T-cell (primary cell): ENCODE results near the gene GSAP. TPM values are rescaled to one million over a fixed set of nuclear protein-coding genes. Genes with fewer than 3 reads are reported as not detected.

ENCODE experiments used
- ATAC-seq, 4 experiments: fragments of 200-7000 bp in 3 of 4; fragments of 150-1000 bp in 1 of 4; cut with Tn5 transposase; replicated peaks in 1 of 4; 1 replicate in 3 of 4; 2 replicates in 1 of 4; pipeline ENCODE4 v1.10.0; 2021; ENCODE audit warnings: moderate library complexity in 3 of 4, mild to moderate bottlenecking in 2 of 4, moderate number of reproducible peaks in 1 of 4
- CTCF ChIA-PET, 2 donors: fragments of 300-600 bp; sonication (Branson Sonifier 250); formaldehyde crosslinking; loops; one replicate each; lab custom pipeline; 2022; ENCODE audit warnings: antibody characterized with exemption in 2 of 2; lab: Charles Lee
- POLR2A ChIA-PET, 2 donors: fragments of 300-600 bp; sonication (Branson Sonifier 250); formaldehyde crosslinking; loops; one replicate each; lab custom pipeline; 2022; ENCODE audit warnings: antibody characterized with exemption in 2 of 2; lab: Charles Lee
- DNase-seq, 35 experiments: peaks; one replicate each; pipeline versions ENCODE4 v3.0.0 to v3.0.0-alpha.2; 2013 to 2023
- H3K27ac ChIP-seq: one replicate; pipeline ENCODE4 v1.5.1; 2013; ENCODE audit warnings: low read length
- H3K27me3 ChIP-seq, 2 experiments: replicated peaks in 1 of 2; 1 replicate in 1 of 2; 2 replicates in 1 of 2; pipeline versions ENCODE4 v1.6.1 to v1.7.0; 2013; ENCODE audit warnings: low read length in 1 of 2, mixed read lengths in 1 of 2; ENCODE audit not compliant: control insufficient read depth in 2 of 2, insufficient read depth in 2 of 2; ENCODE audit errors: extremely low read depth in 1 of 2
- H3K36me3 ChIP-seq, 2 donors: 1 replicate in 1 of 2; 2 replicates in 1 of 2; pipeline versions ENCODE4 v1.6.1 to v1.7.0; 2013; ENCODE audit warnings: low read length in 1 of 2; ENCODE audit not compliant: control insufficient read depth in 2 of 2, insufficient read depth in 1 of 2; ENCODE audit errors: extremely low read depth in 1 of 2
- H3K4me1 ChIP-seq, 2 experiments: 1 replicate in 1 of 2; 2 replicates in 1 of 2; pipeline versions ENCODE4 v1.6.1 to v1.7.0; 2013; ENCODE audit warnings: low read length in 2 of 2, mixed read lengths in 1 of 2; ENCODE audit not compliant: insufficient read depth in 2 of 2, control insufficient read depth in 1 of 2; ENCODE audit errors: extremely low read depth in 1 of 2
- H3K4me3 ChIP-seq, 2 donors: 1 replicate in 1 of 2; 2 replicates in 1 of 2; pipeline versions ENCODE4 v1.5.1 to v1.7.0; 2013; ENCODE audit warnings: mild to moderate bottlenecking in 2 of 2, low read length in 1 of 2, moderate library complexity in 1 of 2; ENCODE audit not compliant: control insufficient read depth in 1 of 2; ENCODE audit errors: extremely low read depth in 1 of 2
- H3K9me3 ChIP-seq: 2 replicates; pipeline ENCODE4 v1.7.0; 2013
- H3K27ac Mint-ChIP-seq, 2 donors: one replicate each; pipeline ENCODE4 v1.8.0; 2020 to 2021; ENCODE audit warnings: mild to moderate bottlenecking in 2 of 2, mixed read lengths in 2 of 2
- H3K27me3 Mint-ChIP-seq, 2 donors: one replicate each; pipeline ENCODE4 v1.8.0; 2021 to 2022; ENCODE audit warnings: mixed read lengths in 2 of 2
- H3K36me3 Mint-ChIP-seq: one replicate; pipeline ENCODE4 v1.8.0; 2021; ENCODE audit warnings: mixed read lengths
- H3K4me1 Mint-ChIP-seq, 3 donors: one replicate each; pipeline ENCODE4 v1.8.0; 2020 to 2022; ENCODE audit warnings: mixed read lengths in 3 of 3, mild to moderate bottlenecking in 1 of 3
- H3K4me3 Mint-ChIP-seq, 3 donors: one replicate each; pipeline ENCODE4 v1.8.0; 2020 to 2022; ENCODE audit warnings: mild to moderate bottlenecking in 3 of 3, mixed read lengths in 3 of 3, moderate library complexity in 3 of 3
- H3K9me3 Mint-ChIP-seq, 3 donors: one replicate each; pipeline ENCODE4 v1.8.0; 2020 to 2022; ENCODE audit warnings: mixed read lengths in 3 of 3
- WGBS: methylation state at CpG from one replicate; pipeline ENCODE4 v1.1.5; 2013; ENCODE audit warnings: missing lambda C conversion rate; ENCODE audit not compliant: insufficient coverage; 5-methylcytosine and 5-hydroxymethylcytosine counted together
- total RNA-seq, 35 experiments: library from RNA in 6 of 35; stranded (reverse) in 6 of 35; fragments of 120-200 nt in 1 of 35; gene quantifications; one replicate each; pipeline versions ENCODE4 v1.2.1 to v1.2.4 and lab custom pipeline; 2013 to 2026

The GSAP gene
- total RNA-seq, 5 donors from 2014 or later (not counting 1 experiment from before 2014, with no cell fraction given) = 17.7 to 40.0 (median 25.7) TPM

GRCh38 chr7:77326131-77326530 lies 90.0 kb downstream of the GSAP start:
- DNase-seq = no peak
- WGBS = no CpG with 5 or more reads among the region's 3 CpGs
- Histone ChIP-seq H3K27me3 (no peaks in the 10 kb centered on the region), H3K4me3 (no peak overlapping the region), H3K27ac (no peak overlapping the region), H3K4me1 (peaks cover 26 to 29% of the 10 kb centered on the region in 2 experiments), H3K9me3 (no peaks in the 10 kb centered on the region), H3K36me3 (peaks cover 3 to 9% of the 10 kb centered on the region in 2 donors)
- Mint-ChIP-seq H3K4me1 (peaks cover 32 to 39% (median 34%) of the 10 kb centered on the region in 3 donors), H3K4me3 (no peak overlapping the region), H3K9me3 (no peaks in the 10 kb centered on the region), H3K27ac (no peak overlapping the region), H3K36me3 (peaks cover 34% of the 10 kb centered on the region), H3K27me3 (no peaks in the 10 kb centered on the region)
- ATAC-seq = no peak
- POLR2A ChIA-PET = no interaction called here
- CTCF ChIA-PET = no interaction called here

- Histone ChIP-seq H3K27ac (no peak overlapping the region), H3K36me3 (peaks cover 3 to 21% of the 10 kb centered on the region in 2 donors), H3K4me3 (no peak overlapping the region), H3K9me3 (no peaks in the 10 kb centered on the region), H3K27me3 (no peaks in the 10 kb centered on the region), H3K4me1 (no peaks in the 10 kb centered on the region)
- WGBS = no CpG with 5 or more reads among the region's 2 CpGs
- peaks cover 0 to 3% (median 0%) of the 10 kb centered on the region in 3 donors for H3K9me3 Mint-ChIP-seq
- H3K36me3 Mint-ChIP-seq = peaks cover 72% of the 10 kb centered on the region
- H3K27ac Mint-ChIP-seq = no peak overlapping the region
- ChIA-PET CTCF (interaction anchor here in 1 of 2 donors (1.0 kb wide), 1 partner anchor 11 kb away, joined by 3 read pairs; no protein-coding TSS in a partner anchor), POLR2A (no interaction called here)
- no peak overlapping the region for H3K4me3 Mint-ChIP-seq
- DNase-seq (no peak), ATAC-seq (no peak)
- H3K27me3 Mint-ChIP-seq = no peaks in the 10 kb centered on the region
- no peaks in the 10 kb centered on the region for H3K4me1 Mint-ChIP-seq
Measured at GRCh38 chr7:77321300-77321699, 94.8 kb downstream of the GSAP start.

- ChIA-PET CTCF (no interaction called here), POLR2A (interaction anchor here in 1 of 2 donors (0.5 kb wide), 1 partner anchor 34 kb away, joined by 3 read pairs; no protein-coding TSS in a partner anchor)
- Histone ChIP-seq H3K4me1 (no peaks in the 10 kb centered on the region), H3K36me3 (peaks cover 3 to 21% of the 10 kb centered on the region in 2 donors), H3K27ac (no peak overlapping the region), H3K4me3 (no peak overlapping the region), H3K9me3 (no peaks in the 10 kb centered on the region), H3K27me3 (no peaks in the 10 kb centered on the region)
- Mint-ChIP-seq H3K4me1 (no peaks in the 10 kb centered on the region), H3K9me3 (peaks cover 0 to 3% (median 0%) of the 10 kb centered on the region in 3 donors), H3K4me3 (no peak overlapping the region), H3K27ac (peak overlapping the region in 1 of 2 donors; percentile 44), H3K36me3 (peaks cover 71% of the 10 kb centered on the region), H3K27me3 (no peaks in the 10 kb centered on the region)
- ATAC-seq = no peak
- 73% methylated on average over 1 of the region's 2 CpGs for WGBS
- no peak for DNase-seq
Measured at GRCh38 chr7:77320714-77321113, 95.4 kb downstream of the GSAP start.

- Histone ChIP-seq H3K9me3 (no peaks in the 10 kb centered on the region), H3K27me3 (no peaks in the 10 kb centered on the region), H3K27ac (no peak overlapping the region), H3K36me3 (peaks cover 3 to 21% of the 10 kb centered on the region in 2 donors), H3K4me3 (no peak overlapping the region), H3K4me1 (no peaks in the 10 kb centered on the region)
- 100% methylated on average over 2 of the region's 4 CpGs for WGBS
- CTCF ChIA-PET = no interaction called here
- peak overlapping the region in 1 of 2 donors; percentile 8 for H3K27ac Mint-ChIP-seq
- POLR2A ChIA-PET = interaction anchor here in 1 of 2 donors (0.5 kb wide), 1 partner anchor 34 kb away, joined by 3 read pairs; no protein-coding TSS in a partner anchor
- no peak for ATAC-seq
- no peaks in the 10 kb centered on the region for H3K27me3 Mint-ChIP-seq
- peaks cover 74% of the 10 kb centered on the region for H3K36me3 Mint-ChIP-seq
- H3K4me3 Mint-ChIP-seq = no peak overlapping the region
- no peak for DNase-seq
- H3K4me1 Mint-ChIP-seq = no peaks in the 10 kb centered on the region
- peaks cover 0 to 3% (median 0%) of the 10 kb centered on the region in 3 donors for H3K9me3 Mint-ChIP-seq
Measured at GRCh38 chr7:77320137-77320536, 96.0 kb downstream of the GSAP start.

GRCh38 chr7:77318019-77318418 lies 98.1 kb downstream of the GSAP start:
- DNase-seq (no peak), ATAC-seq (no peak)
- WGBS = no CpG with 5 or more reads among the region's 1 CpG
- no peak overlapping the region for H3K4me3 Mint-ChIP-seq
- H3K36me3 ChIP-seq = peaks cover 3 to 34% of the 10 kb centered on the region in 2 donors
- peaks cover 84% of the 10 kb centered on the region for H3K36me3 Mint-ChIP-seq
- H3K4me3 ChIP-seq = no peak overlapping the region
- ChIA-PET CTCF (no interaction called here), POLR2A (interaction anchor here in 1 of 2 donors (0.6 kb wide), 1 partner anchor 195 kb away, joined by 3 read pairs; the partner anchor contains the start of gene CCDC146)
- H3K4me1 ChIP-seq = no peaks in the 10 kb centered on the region
- H3K27me3 ChIP-seq = no peaks in the 10 kb centered on the region
- H3K27ac Mint-ChIP-seq = no peak overlapping the region
- H3K9me3 ChIP-seq = no peaks in the 10 kb centered on the region
- no peak overlapping the region for H3K27ac ChIP-seq
- peaks cover 0 to 3% (median 0%) of the 10 kb centered on the region in 3 donors for H3K9me3 Mint-ChIP-seq
- no peaks in the 10 kb centered on the region for H3K4me1 Mint-ChIP-seq
- H3K27me3 Mint-ChIP-seq = no peaks in the 10 kb centered on the region

GRCh38 chr7:77316219-77316978 lies 99.8 kb downstream of the GSAP start:
- H3K36me3 ChIP-seq = peaks cover 0 to 45% of the 10 kb centered on the region in 2 donors
- H3K9me3 Mint-ChIP-seq = peaks cover 0 to 3% (median 0%) of the 10 kb centered on the region in 3 donors
- H3K4me3 ChIP-seq = no peak overlapping the region
- no peaks in the 10 kb centered on the region for H3K9me3 ChIP-seq
- no peak for DNase-seq
- no peak overlapping the region for H3K27ac Mint-ChIP-seq
- H3K36me3 Mint-ChIP-seq = peaks cover 90% of the 10 kb centered on the region
- no peaks in the 10 kb centered on the region for H3K4me1 ChIP-seq
- H3K4me1 Mint-ChIP-seq = no peaks in the 10 kb centered on the region
- H3K27me3 Mint-ChIP-seq = no peaks in the 10 kb centered on the region
- no peak overlapping the region for H3K27ac ChIP-seq
- POLR2A ChIA-PET = no interaction called here
- no peak overlapping the region for H3K4me3 Mint-ChIP-seq
- 100% methylated on average over 1 of the region's 2 CpGs for WGBS
- ATAC-seq = no peak
- no peaks in the 10 kb centered on the region for H3K27me3 ChIP-seq
- CTCF ChIA-PET = no interaction called here
